22Rv1 (cell line): ENCODE measurements around the gene SPATA13.

Experiments
- CTCF ChIP-seq: fragments of 450-650 bp; IDR thresholded peaks from 2 replicates; pipeline ENCODE4 v1.5.1; 2017; ENCODE audit warnings: mild to moderate bottlenecking
- ZFX ChIP-seq: fragments of 450-650 bp; IDR thresholded peaks from 2 replicates; pipeline ENCODE4 v1.6.1; 2017; ENCODE audit warnings: antibody characterized with exemption, borderline replicate concordance

GRCh38 chr13:24261566-24261965 is 101.0 kb downstream of the SPATA13 start:
- TF ChIP-seq CTCF (no peak), ZFX (no peak)
